Measurements from ENCODE around the gene HSPH1. TPM values are rescaled to one million over a fixed set of nuclear protein-coding genes. Genes with fewer than 3 reads are reported as not detected.

Gene HSPH1
- total RNA-seq, 1 experiment from 2014 or later: 116 TPM

GRCh38 chr13:31166591-31166990 is 4.9 kb upstream of the HSPH1 start:
- POLR2A ChIA-PET: no interaction called here
- no peaks in the 10 kb centered on the region for H3K27me3 ChIP-seq (ENCODE audit: insufficient read depth, low read length)

More at GRCh38 chr13:31166591-31166990, 4.9 kb upstream of the HSPH1 start:
- BruUV-seq (replicated peaks): no TSS peak
- no peaks in the 10 kb centered on the region for H4K20me1 ChIP-seq (ENCODE audit: insufficient read depth)
- no peak for TF ChIP-seq ZBTB33 (IDR thresholded peaks at IDR 0.05; ENCODE audit: extremely low read depth, insufficient replicate concordance, low read length)
- TF ChIP-seq ELF1 (IDR thresholded peaks at IDR 0.05; ENCODE audit: borderline replicate concordance, low read depth): no peak
- no peak for TF ChIP-seq MAX (IDR thresholded peaks at IDR 0.05)
- no peak for TF ChIP-seq YY1 (IDR thresholded peaks at IDR 0.05; ENCODE audit: extremely low read depth, insufficient replicate concordance, low read depth, low read length)
- TF ChIP-seq POLR2AphosphoS5 (IDR thresholded peaks at IDR 0.05; ENCODE audit: low read depth, low read length): no peak
- TF ChIP-seq SP1 (IDR thresholded peaks at IDR 0.05; ENCODE audit: low read depth): no peak
- no peak for TF ChIP-seq ZNF274 (IDR thresholded peaks at IDR 0.05; ENCODE audit: low read depth, low read length)
- TF ChIP-seq SRF (IDR thresholded peaks at IDR 0.05; ENCODE audit: low read depth): no peak
- TF ChIP-seq EZH2 (IDR thresholded peaks at IDR 0.05): no peak
- TF ChIP-seq RAD21 (IDR thresholded peaks at IDR 0.05; ENCODE audit: low read depth): no peak
- TF ChIP-seq ATF3 (IDR thresholded peaks at IDR 0.05): no peak
- TF ChIP-seq SIN3A (IDR thresholded peaks at IDR 0.05; ENCODE audit: low read depth): no peak
- no peak for TF ChIP-seq REST (IDR thresholded peaks at IDR 0.05; ENCODE audit: low read depth)
- no peak for TF ChIP-seq POLR2A (IDR thresholded peaks at IDR 0.05; ENCODE audit: borderline replicate concordance, extremely low read depth, insufficient read depth, insufficient read length)
- TF ChIP-seq CBX3 (IDR thresholded peaks at IDR 0.05; ENCODE audit: low read depth): no peak
- no peak for TF ChIP-seq FOSL1 (IDR thresholded peaks at IDR 0.05; ENCODE audit: low read depth)
- no peak for TF ChIP-seq EGR1 (IDR thresholded peaks at IDR 0.05; ENCODE audit: low read depth)
- no peak for TF ChIP-seq CTCF (IDR thresholded peaks at IDR 0.05 in 2 of 3, conservative IDR thresholded peaks at IDR 0.05 in 1 of 3; ENCODE audit: borderline replicate concordance in 1 of 3, insufficient read depth in 1 of 3, low read depth in 2 of 3, low read length in 2 of 3)
- no peak for TF ChIP-seq JUND (IDR thresholded peaks at IDR 0.05)
- no peak overlapping the region for H2AFZ ChIP-seq (ENCODE audit: low read depth, low read length, poor library complexity, severe bottlenecking)
- H3K4me2 ChIP-seq (ENCODE audit: low read length): peak overlapping the region; percentile 1; the same call in 1 of the 2 replicates
- no peak overlapping the region for H3K9ac ChIP-seq (ENCODE audit: low read length)
- no peaks in the 10 kb centered on the region for H3K9me2 ChIP-seq (ENCODE audit: insufficient read depth)
- peaks cover 4 to 20% of the 10 kb centered on the region in 2 experiments; a peak in 3 of 4 replicates for H3K4me1 ChIP-seq (ENCODE audit: control insufficient read depth in 1 of 2, insufficient read depth in 2 of 2, low read length in 2 of 2)
- intact Hi-C loops (cut with micrococcal nuclease): no loop called here
- no peak overlapping the region for H3K4me3 ChIP-seq (replicated peaks in 1 of 2; ENCODE audit: low read depth in 1 of 2, low read length in 2 of 2)
- no peak for DNase-seq (ENCODE audit: low read depth, low spot score)
- RAD21 ChIA-PET (ENCODE audit: low non-redundant PET in 1 of 2, low total read pairs in 2 of 2, uncharacterized antibody in 2 of 2, unreplicated experiment in 2 of 2): no interaction called here
- no peaks in the 10 kb centered on the region for H3K9me3 ChIP-seq (ENCODE audit: control insufficient read depth in 1 of 2, insufficient read depth in 1 of 2, low read depth in 1 of 2, low read length in 2 of 2)
- no peak for ATAC-seq
- H3K36me3 ChIP-seq (ENCODE audit: control insufficient read depth in 1 of 2, insufficient read depth in 2 of 2, low read length in 2 of 2): no peaks in the 10 kb centered on the region
- CTCF ChIA-PET: no interaction called here
- peaks cover 2% of the 10 kb centered on the region; the same call in 1 of the 2 replicates for H3K79me2 ChIP-seq (ENCODE audit: insufficient read depth, low read length)
- no peak overlapping the region for H3K27ac ChIP-seq (ENCODE audit: low read depth, low read length)
